ENCODE results near the gene GNAO1. TPM values are rescaled to one million over a fixed set of nuclear protein-coding genes. Genes with fewer than 3 reads are reported as not detected.
A peak's percentile ranks its signal among the peaks of the same experiment; 100 is the strongest.

Gene GNAO1
- total and polyA plus RNA-seq, 2 of the 13 experiments (the other 11 are each of a cell fraction or from before 2014, with no cell fraction given), result not detected

DNA sequence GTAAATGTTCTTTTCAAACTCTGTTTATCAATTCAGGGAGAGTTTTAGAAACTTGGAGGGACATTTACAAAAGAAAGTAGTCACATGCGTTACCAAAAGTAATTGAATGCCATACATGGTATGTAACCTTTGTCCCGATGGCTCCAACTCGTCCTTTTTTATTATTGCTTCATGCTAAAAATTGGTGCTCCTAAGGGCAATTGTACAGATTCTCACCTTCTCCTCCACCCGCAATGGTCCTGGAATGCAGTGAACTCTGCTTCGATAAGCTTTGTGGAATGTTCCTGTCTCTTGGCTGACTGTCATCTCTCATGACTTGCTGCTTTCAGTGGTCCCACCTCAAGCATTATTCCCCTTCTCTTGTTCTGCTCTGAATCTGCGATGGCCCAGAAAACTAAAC is 20.9 kb downstream of the GNAO1 start:
- peak; percentile 46 for FAIRE-seq
- ChIA-PET CTCF (ENCODE audit: low intra/inter-chr PET ratio, low total read pairs) (no interaction called here), POLR2A (no interaction called here)
- no peak for TF ChIP-seq SIX1 (CRISPR knock-in tag; IDR thresholded peaks at IDR 0.05; ENCODE audit: borderline replicate concordance)
- TF ChIP-seq ERF (CRISPR knock-in tag; IDR thresholded peaks at IDR 0.05), result no peak
- TF ChIP-seq, protein P1, sequence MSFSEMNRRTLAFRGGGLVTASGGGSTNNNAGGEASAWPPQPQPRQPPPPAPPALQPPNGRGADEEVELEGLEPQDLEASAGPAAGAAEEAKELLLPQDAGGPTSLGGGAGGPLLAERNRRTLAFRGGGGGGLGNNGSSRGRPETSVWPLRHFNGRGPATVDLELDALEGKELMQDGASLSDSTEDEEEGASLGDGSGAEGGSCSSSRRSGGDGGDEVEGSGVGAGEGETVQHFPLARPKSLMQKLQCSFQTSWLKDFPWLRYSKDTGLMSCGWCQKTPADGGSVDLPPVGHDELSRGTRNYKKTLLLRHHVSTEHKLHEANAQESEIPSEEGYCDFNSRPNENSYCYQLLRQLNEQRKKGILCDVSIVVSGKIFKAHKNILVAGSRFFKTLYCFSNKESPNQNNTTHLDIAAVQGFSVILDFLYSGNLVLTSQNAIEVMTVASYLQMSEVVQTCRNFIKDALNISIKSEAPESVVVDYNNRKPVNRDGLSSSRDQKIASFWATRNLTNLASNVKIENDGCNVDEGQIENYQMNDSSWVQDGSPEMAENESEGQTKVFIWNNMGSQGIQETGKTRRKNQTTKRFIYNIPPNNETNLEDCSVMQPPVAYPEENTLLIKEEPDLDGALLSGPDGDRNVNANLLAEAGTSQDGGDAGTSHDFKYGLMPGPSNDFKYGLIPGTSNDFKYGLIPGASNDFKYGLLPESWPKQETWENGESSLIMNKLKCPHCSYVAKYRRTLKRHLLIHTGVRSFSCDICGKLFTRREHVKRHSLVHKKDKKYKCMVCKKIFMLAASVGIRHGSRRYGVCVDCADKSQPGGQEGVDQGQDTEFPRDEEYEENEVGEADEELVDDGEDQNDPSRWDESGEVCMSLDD (CRISPR knock-in tag; IDR thresholded peaks at IDR 0.05; ENCODE audit: borderline replicate concordance), result no peak
- no peak for TF ChIP-seq CREBL2 (CRISPR knock-in tag; IDR thresholded peaks at IDR 0.05; ENCODE audit: borderline replicate concordance)
- TF ChIP-seq ARID5B (CRISPR knock-in tag; IDR thresholded peaks at IDR 0.05), result no peak
- no peak for TF ChIP-seq TOE1 (CRISPR knock-in tag; IDR thresholded peaks at IDR 0.05)
- TF ChIP-seq ZFP1 (CRISPR knock-in tag; IDR thresholded peaks at IDR 0.05), result no peak
- no peak for TF ChIP-seq ZNF224 (CRISPR knock-in tag; IDR thresholded peaks at IDR 0.05)
- TF ChIP-seq BRD4 (CRISPR knock-in tag; IDR thresholded peaks at IDR 0.05), result no peak
- WGBS (ENCODE audit: low lambda C conversion rate), result 20% methylated on average over 6 of the region's 6 CpGs
- intact Hi-C loops (cut with micrococcal nuclease; ENCODE audit: unreplicated experiment), result no loop called here
- in situ Hi-C loops (cut with HindIII; ENCODE audit: extremely low pct_ligation_motif_present, low pct_unique_long_range_greater_than_20kb), result no loop called here
- no peak overlapping the region for H3K4me2 ChIP-seq (ENCODE audit: low read depth, low read length)
- no peak overlapping the region for H3K9ac ChIP-seq (ENCODE audit: insufficient read depth, low read depth, low read length)
- ATAC-seq, result no peak
- H3K4me1 ChIP-seq (ENCODE audit: insufficient read depth, low read length), result no peaks in the 10 kb centered on the region
- no TSS peak for BruUV-seq (replicated peaks)
- H3K9me3 ChIP-seq (ENCODE audit: low read length), result no peaks in the 10 kb centered on the region
- H4K20me1 ChIP-seq (ENCODE audit: insufficient read depth, low read length), result no peaks in the 10 kb centered on the region
- H2AFZ ChIP-seq (ENCODE audit: low read length), result no peak overlapping the region
- no peak overlapping the region for H3K4me3 ChIP-seq (replicated peaks in 1 of 3; ENCODE audit: insufficient read depth in 1 of 3, low read depth in 2 of 3, low read length in 3 of 3)
- H3K36me3 ChIP-seq (replicated peaks in 1 of 2; ENCODE audit: control insufficient read depth in 1 of 2, insufficient read depth in 2 of 2, low read length in 2 of 2), result no peaks in the 10 kb centered on the region
- DNase-seq (ENCODE audit: low spot score), result no peak
- H3K27me3 ChIP-seq (ENCODE audit: control insufficient read depth in 1 of 2, insufficient read depth in 2 of 2, low read length in 2 of 2), result peaks cover 0 to 15% of the 10 kb centered on the region in 2 experiments; a peak in 1 of 5 replicates
- H3K27ac ChIP-seq (ENCODE audit: extremely low read length, insufficient read depth, low read length), result no peak overlapping the region
- H3K79me2 ChIP-seq (ENCODE audit: insufficient read depth, low read length), result no peaks in the 10 kb centered on the region

Data from HepG2 (cell line).